Effector CD8-positive, alpha-beta T cell (primary cell): Measurements from ENCODE around the gene LSR.
"Not testable (repeated sequence)": the region's sequence is repeated elsewhere in the genome, so short reads cannot be mapped to it uniquely, and the experiment has no call there.

Source experiments
- DNase-seq: peaks from one replicate; lab custom pipeline; 2025; lab: John Stamatoyannopoulos, UW

The LSR gene

GRCh38 chr19:35286101-35286500, 37.3 kb downstream of the LSR start:
- not testable (repeated sequence) for DNase-seq

GRCh38 chr19:35287713-35288112, 38.9 kb downstream of the LSR start:
- DNase-seq = no peak

GRCh38 chr19:35288331-35288730, 39.5 kb downstream of the LSR start:
- DNase-seq = no peak

DNA sequence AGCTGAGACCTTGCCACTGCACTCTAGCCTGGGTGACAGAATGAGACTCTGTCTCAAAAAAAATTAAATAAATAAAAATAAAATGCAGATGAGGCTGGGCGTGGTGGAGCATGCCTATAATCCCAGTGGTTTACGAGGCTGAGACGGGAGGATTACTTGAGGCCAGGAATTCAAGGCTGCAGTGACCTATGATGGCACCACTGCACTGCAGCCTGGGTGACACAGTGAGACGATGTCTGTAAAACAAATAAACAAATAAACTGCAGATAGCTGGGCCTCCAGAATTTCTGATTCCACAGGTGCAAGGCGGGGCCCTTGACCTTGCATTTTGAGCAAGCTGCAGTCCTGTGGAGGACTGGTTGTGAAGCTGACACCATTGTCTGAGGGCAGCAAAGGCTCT, 40.1 kb downstream of the LSR start:
- no peak for DNase-seq

GRCh38 chr19:35290381-35291127, 41.8 kb downstream of the LSR start:
- no peak for DNase-seq

DNA sequence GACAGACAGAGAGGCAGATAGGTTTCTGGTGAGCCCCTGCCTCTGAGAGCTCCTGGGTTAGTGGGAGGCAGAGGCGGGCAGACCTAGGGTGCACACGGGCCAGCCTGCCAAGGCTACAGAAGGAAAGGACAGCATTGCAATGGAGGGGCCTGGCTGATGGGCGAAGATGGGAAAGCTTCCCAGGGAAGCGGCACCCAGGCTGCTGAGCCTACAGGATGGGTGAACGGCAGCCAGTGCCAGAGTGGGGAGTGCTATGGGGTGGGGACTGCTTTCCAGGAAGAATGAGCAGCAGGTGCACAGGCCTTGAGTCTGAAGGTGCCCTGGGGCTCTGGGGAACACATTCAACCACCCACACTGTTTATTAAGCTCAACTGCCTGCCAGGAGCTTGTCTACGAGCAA, 42.5 kb downstream of the LSR start:
- DNase-seq = no peak

- DNase-seq = no peak
Observed at GRCh38 chr19:35291916-35292315, 43.1 kb downstream of the LSR start, which contains the start of gene MAG. TSS of gene MAG (plus strand) at chr19:35292161. CDS start at chr19:35295409, 3,248 bp downstream.

GRCh38 chr19:35292421-35293362, 43.9 kb downstream of the LSR start:
- no peak for DNase-seq

GRCh38 chr19:35293363-35293739, 44.5 kb downstream of the LSR start:
- DNase-seq = no peak

- no peak for DNase-seq
Observed at GRCh38 chr19:35293808-35294207, 45.0 kb downstream of the LSR start.

DNA sequence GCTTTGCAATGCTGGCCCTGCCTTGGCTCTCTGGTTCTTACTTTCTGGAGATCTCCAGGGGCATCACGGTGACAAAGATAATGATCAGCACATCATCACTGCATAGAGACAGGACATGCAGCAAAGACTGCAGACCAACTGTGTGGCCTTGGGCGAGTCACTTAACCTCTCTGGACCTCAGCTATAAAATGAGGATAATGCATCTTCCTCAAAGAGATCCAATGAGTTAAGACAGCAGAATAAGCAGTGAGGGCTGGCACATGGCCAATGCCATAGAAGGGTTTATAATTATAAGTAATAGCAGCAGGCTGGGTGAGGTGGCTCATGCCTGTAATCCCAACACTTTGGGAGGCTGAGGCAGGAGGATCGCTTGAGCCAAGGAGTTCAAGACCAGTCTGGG, 45.5 kb downstream of the LSR start:
- no peak for DNase-seq

DNA sequence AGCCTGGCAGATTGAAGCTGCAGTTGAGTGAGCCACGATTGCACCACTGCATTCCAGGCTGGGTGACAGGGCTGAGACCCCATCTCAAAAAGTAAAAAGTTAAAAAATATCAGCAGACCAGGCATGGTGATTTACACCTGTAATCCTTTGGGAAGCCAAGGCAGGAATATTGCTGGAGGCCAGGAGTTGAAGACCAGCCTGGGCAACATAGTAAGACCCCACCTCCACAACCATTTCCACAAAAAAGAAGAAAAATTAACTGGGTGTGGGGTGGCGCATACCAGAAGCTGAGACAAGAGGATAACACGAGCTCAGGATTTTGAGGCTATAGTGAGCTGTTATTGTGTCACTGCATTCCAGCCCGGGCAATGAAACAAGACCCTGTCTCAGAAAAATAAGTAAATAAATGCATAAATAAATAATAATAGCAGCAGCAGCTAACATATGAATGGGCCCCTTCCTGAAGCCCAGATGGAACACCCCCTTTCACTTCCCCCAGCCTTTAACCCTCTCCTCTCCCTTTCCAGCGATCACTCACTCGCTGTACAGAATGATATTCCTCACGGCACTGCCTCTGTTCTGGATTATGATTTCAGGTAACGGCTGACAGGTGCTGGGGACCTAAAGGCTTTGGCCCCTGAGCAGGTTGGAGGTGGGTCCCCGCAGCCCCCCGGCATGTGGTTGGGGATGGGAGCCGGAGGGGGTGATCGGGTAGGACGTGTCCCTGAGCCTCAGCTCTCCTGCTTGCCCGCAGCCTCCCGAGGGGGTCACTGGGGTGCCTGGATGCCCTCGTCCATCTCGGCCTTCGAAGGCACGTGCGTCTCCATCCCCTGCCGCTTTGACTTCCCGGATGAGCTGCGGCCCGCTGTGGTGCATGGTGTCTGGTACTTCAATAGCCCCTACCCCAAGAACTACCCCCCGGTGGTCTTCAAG, 46.3 kb downstream of the LSR start:
- no peak for DNase-seq

DNA sequence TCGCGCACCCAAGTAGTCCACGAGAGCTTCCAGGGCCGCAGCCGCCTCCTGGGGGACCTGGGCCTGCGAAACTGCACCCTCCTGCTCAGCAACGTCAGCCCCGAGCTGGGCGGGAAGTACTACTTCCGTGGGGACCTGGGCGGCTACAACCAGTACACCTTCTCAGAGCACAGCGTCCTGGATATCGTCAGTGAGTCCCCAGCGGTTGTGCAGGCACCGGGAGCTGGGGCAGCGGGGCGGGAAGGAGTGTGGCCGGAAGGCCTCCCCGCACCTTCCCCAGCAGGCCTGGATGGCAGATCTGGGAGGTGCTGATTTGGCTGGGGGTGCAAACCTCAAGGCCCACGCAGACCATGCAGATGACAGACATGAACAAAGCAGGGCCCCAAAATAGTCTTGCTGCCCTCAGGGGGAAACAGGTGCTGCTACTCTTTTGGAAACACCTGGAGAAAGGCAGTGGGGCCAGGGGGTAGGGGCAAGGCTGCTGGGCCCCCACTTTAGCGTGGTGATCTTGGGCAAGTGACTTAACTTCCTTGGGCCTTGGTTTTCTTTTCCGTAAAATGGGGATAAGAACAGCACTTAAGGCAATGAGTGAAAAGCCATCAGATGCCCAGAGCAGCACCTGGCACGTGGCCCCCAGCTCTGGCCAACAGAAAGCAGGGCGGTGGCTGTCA, 47.1 kb downstream of the LSR start:
- no peak for DNase-seq

DNA sequence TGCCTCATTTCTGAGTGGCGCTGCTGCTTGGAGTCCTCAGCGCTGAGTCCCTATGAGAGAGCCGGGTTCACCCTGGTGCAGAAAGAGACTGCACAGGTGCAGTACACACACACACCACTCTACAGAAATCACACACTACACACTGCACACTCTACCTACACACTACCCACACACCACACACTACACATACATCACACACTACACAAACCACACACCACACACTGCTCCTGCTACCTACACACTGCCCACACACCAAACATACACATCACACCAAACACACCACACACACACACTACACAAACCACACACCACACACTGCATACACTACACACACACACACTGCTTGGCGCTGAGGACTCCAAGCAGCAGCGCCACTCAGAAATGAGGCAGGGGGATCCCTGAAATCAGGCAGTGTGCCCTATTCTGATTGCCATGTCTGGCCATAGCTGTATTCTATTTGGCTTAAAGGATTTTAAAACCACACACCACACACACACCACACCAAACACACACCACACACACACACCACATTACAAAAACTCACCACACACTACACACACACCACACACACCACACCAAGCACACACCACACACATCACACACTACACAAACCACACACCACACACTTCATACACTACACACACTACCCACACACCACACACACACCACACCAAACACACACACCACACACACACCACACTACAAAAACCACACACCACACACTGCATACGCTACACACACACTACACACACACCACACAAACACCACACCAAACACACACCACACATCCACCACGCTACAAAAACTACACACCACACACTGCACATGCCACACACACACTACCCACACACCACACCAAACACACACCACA, 48.1 kb downstream of the LSR start:
- no peak for DNase-seq

GRCh38 chr19:35297515-35297848, 48.7 kb downstream of the LSR start:
- DNase-seq = no peak

DNA sequence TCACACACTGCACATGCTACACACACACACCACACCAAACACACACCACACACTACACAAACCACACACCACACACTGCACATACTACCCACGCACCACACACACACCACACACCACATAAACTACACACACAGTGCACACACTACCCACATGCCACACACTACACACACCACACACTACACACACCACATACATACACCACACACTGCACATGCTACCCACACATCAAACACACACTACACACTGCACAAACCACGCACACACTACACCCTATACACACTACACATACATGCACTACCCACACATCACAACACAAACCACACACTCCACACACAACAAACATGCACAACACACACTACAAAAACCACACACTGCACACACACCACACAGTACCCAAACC, 49.1 kb downstream of the LSR start:
- no peak for DNase-seq

DNA sequence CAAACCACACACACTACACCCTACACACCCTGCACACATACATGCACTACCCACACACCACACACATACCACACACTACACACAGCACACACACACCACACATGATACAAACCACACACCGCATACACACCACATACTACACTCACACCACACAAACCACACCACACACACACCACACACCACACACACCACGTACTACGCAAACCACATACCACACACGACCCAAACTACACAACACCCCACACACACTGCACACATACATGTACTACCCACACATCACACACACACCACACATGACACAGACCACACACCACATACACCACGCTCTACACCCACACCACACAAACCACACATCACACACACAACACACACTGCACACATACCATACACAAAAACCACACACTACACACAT, 49.8 kb downstream of the LSR start:
- DNase-seq = no peak

DNA sequence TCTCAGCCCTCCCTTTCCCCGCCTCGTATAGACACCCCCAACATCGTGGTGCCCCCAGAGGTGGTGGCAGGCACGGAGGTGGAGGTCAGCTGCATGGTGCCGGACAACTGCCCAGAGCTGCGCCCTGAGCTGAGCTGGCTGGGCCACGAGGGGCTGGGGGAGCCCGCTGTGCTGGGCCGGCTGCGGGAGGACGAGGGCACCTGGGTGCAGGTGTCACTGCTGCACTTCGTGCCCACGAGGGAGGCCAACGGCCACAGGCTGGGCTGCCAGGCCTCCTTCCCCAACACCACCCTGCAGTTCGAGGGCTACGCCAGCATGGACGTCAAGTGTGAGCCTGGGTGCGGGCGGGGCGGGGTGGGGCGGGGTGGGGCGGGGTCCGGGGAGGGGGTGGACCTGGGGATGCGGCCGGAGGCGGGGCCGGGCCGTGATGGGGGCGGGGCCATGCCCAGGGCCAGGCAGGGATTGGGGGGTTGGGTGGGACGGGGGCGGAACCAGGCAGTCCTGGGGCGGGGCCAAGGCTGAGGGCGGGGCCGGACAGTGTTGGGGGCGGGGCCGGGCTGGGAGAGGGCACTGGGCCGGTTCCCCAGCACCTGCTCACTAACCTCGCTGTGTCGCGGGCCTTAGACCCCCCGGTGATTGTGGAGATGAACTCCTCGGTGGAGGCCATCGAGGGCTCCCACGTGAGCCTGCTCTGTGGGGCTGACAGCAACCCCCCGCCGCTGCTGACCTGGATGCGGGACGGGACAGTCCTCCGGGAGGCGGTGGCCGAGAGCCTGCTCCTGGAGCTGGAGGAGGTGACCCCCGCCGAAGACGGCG, 50.9 kb downstream of the LSR start:
- no peak for DNase-seq

DNA sequence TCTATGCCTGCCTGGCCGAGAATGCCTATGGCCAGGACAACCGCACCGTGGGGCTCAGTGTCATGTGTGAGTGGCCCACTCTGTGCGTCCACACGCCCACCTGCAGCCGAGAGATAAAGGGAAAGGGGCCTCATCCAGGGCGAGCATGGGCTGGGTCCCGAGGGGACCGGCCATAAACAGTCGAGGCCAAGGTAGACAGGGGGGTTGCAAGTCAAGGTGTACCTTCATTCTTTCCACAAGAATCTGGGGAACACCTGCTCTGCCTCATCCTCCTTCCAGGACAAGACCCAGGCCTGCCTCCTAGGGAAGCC, 51.5 kb downstream of the LSR start:
- DNase-seq = no peak

DNA sequence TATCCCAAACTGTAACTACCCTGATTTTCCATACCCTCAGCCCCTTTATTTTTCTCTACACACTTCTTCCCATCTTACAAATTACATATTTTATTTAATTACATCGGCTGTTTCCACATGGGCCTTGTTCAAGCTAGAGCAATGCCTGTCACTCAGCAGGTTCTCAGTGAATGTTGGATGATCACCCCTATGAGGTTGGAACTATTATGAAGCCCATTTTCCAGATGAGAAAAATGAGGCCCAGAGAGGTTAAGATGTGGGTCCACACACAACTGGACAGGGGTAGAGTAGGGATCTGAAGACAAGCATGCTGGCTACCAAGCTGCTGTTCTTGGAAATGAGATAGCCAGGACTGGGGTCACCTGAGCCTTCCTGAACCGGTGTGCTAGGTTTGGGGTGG, 53.2 kb downstream of the LSR start:
- no peak for DNase-seq
